Calu3 (cell line): ENCODE measurements around the gene OPTC. TPM values are rescaled to one million over a fixed set of nuclear protein-coding genes. Genes with fewer than 3 reads are reported as not detected.

Experiments used
- BruUV-seq: library from RNA; stranded (reverse); fragments of 400-500 nt; replicated peaks from 2 replicates; lab custom pipeline; 2021; lab: Mats Ljungman, UMichigan
- CTCF ChIA-PET: fragments of 300-600 bp; sonication (Branson Sonifier 250); formaldehyde crosslinking; loops from one replicate; lab custom pipeline; 2022; ENCODE audit warnings: antibody characterized with exemption; lab: Charles Lee
- DNase-seq: peaks from one replicate; pipeline ENCODE4 v3.0.0; 2022
- H3K27ac Mint-ChIP-seq: one replicate; pipeline ENCODE4 v1.8.0; 2022; ENCODE audit warnings: mixed read lengths; ENCODE audit not compliant: unreplicated experiment
- H3K27me3 Mint-ChIP-seq: one replicate; pipeline ENCODE4 v1.8.0; 2022; ENCODE audit warnings: mixed read lengths; ENCODE audit not compliant: unreplicated experiment
- H3K36me3 Mint-ChIP-seq: one replicate; pipeline ENCODE4 v1.8.0; 2022; ENCODE audit warnings: mild to moderate bottlenecking, moderate library complexity, mixed read lengths; ENCODE audit not compliant: insufficient read depth, unreplicated experiment
- H3K4me1 Mint-ChIP-seq: one replicate; pipeline ENCODE4 v1.8.0; 2022; ENCODE audit warnings: mild to moderate bottlenecking, low read depth, mixed read lengths; ENCODE audit not compliant: unreplicated experiment
- H3K4me3 Mint-ChIP-seq: one replicate; pipeline ENCODE4 v1.8.0; 2022; ENCODE audit warnings: mild to moderate bottlenecking, low read depth, moderate library complexity, mixed read lengths; ENCODE audit not compliant: unreplicated experiment
- H3K9me3 Mint-ChIP-seq: one replicate; pipeline ENCODE4 v1.8.0; 2022; ENCODE audit warnings: low read depth, mixed read lengths; ENCODE audit not compliant: unreplicated experiment
- CTCF ChIP-seq: fragments of 200-600 bp; IDR thresholded peaks from one replicate; pipeline ENCODE4 v1.8.0; 2022; ENCODE audit warnings: antibody characterized with exemption; ENCODE audit not compliant: unreplicated experiment
- intact Hi-C: fragments of 100-400 bp; cut with micrococcal nuclease; formaldehyde crosslinking; loops from one replicate; pipeline ENCODE4 v1.10.0; 2022; ENCODE audit not compliant: unreplicated experiment
- total RNA-seq: library from RNA; stranded (reverse); gene quantifications from 2 replicates; pipeline ENCODE4 v1.2.3, GENCODE V29; 2022

OPTC gene
- total RNA-seq, 1 experiment from 2014 or later = not detected

- TF ChIP-seq CTCF = no peak
- no peak for DNase-seq
- intact Hi-C loops = no loop called here
- BruUV-seq = no TSS peak
- peaks cover 9% of the 10 kb centered on the region for H3K27me3 Mint-ChIP-seq
- H3K4me1 Mint-ChIP-seq = peaks cover 13% of the 10 kb centered on the region
- H3K27ac Mint-ChIP-seq = no peak overlapping the region
- H3K36me3 Mint-ChIP-seq = no peaks in the 10 kb centered on the region
- CTCF ChIA-PET = interaction anchor here (0.6 kb wide), 1 partner anchor 14 kb away, joined by 3 read pairs; no protein-coding TSS in a partner anchor
- no peak overlapping the region for H3K4me3 Mint-ChIP-seq
- H3K9me3 Mint-ChIP-seq = no peaks in the 10 kb centered on the region
These were observed 50.5 kb downstream of the OPTC start for GRCh38 chr1:203544485-203544884.

GRCh38 chr1:203544978-203545816, 51.2 kb downstream of the OPTC start:
- Mint-ChIP-seq H3K27ac (no peak overlapping the region), H3K4me3 (no peak overlapping the region), H3K36me3 (no peaks in the 10 kb centered on the region), H3K4me1 (peaks cover 13% of the 10 kb centered on the region), H3K27me3 (peaks cover 9% of the 10 kb centered on the region), H3K9me3 (no peaks in the 10 kb centered on the region)
- intact Hi-C loops = no loop called here
- no peak for TF ChIP-seq CTCF
- DNase-seq = peak; percentile 23
- BruUV-seq = no TSS peak
- CTCF ChIA-PET = interaction anchor here (0.6 kb wide), 1 partner anchor 13 kb away, joined by 3 read pairs; no protein-coding TSS in a partner anchor

- CTCF ChIA-PET = no interaction called here
These were observed 52.3 kb downstream of the OPTC start for GRCh38 chr1:203546274-203546673.

GRCh38 chr1:203547147-203547546, 53.2 kb downstream of the OPTC start:
- BruUV-seq = no TSS peak
- Mint-ChIP-seq H3K9me3 (no peaks in the 10 kb centered on the region), H3K4me3 (no peak overlapping the region), H3K36me3 (no peaks in the 10 kb centered on the region), H3K27ac (no peak overlapping the region), H3K27me3 (no peaks in the 10 kb centered on the region), H3K4me1 (peaks cover 13% of the 10 kb centered on the region)
- intact Hi-C loops = no loop called here
- TF ChIP-seq CTCF = no peak
- CTCF ChIA-PET = interaction anchor here (0.5 kb wide), 1 partner anchor 54 kb away, joined by 7 read pairs; no protein-coding TSS in a partner anchor
- DNase-seq = no peak

More at GRCh38 chr1:203546274-203546673, 52.3 kb downstream of the OPTC start:
- BruUV-seq = no TSS peak
- Mint-ChIP-seq H3K9me3 (no peaks in the 10 kb centered on the region), H3K36me3 (no peaks in the 10 kb centered on the region), H3K4me3 (no peak overlapping the region), H3K4me1 (peaks cover 13% of the 10 kb centered on the region), H3K27me3 (peaks cover 5% of the 10 kb centered on the region), H3K27ac (no peak overlapping the region)
- intact Hi-C loops = no loop called here
- TF ChIP-seq CTCF = no peak
- DNase-seq = no peak
